Thyroid gland (tissue), 4 donors: Measurements from ENCODE around the gene MAP3K19. TPM values are rescaled to one million over a fixed set of nuclear protein-coding genes. Genes with fewer than 3 reads are reported as not detected.

Experiments
- DNase-seq, 2 donors: peaks; one replicate each; pipeline ENCODE4 v3.0.0-alpha.2; 2019
- H3K27ac ChIP-seq, 3 donors: fragments of 200-600 bp; sonication (generic); 1 replicate in 2 of 3; 2 replicates in 1 of 3; pipeline ENCODE4 v1.5.1; 2016 to 2019; ENCODE audit warnings: mild to moderate bottlenecking in 1 of 3, moderate library complexity in 1 of 3
- H3K27me3 ChIP-seq: fragments of 200-600 bp; sonication (generic); one replicate; pipeline ENCODE4 v1.5.1; 2019
- H3K36me3 ChIP-seq, 2 donors: fragments of 200-600 bp; sonication (generic); one replicate each; pipeline ENCODE4 v1.5.1; 2016 to 2019
- H3K4me1 ChIP-seq, 2 donors: fragments of 200-600 bp; sonication (generic); one replicate each; pipeline ENCODE4 v1.5.1; 2017 to 2019
- H3K4me3 ChIP-seq, 3 donors: fragments of 200-600 bp; sonication (generic); replicated peaks in 1 of 3; 1 replicate in 2 of 3; 2 replicates in 1 of 3; pipeline ENCODE4 v1.5.1; 2016; ENCODE audit warnings: mild to moderate bottlenecking in 1 of 3
- H3K9me3 ChIP-seq: fragments of 200-600 bp; sonication (generic); one replicate; pipeline ENCODE4 v1.5.1; 2017
- CTCF ChIP-seq, 6 experiments: fragments of 200-600 bp in 3 of 6; fragments of 450-650 bp in 3 of 6; sonication (generic) in 3 of 6; IDR thresholded peaks; one replicate each; pipeline ENCODE4 v1.5.1; 2016 to 2019; ENCODE audit warnings: antibody characterized with exemption in 6 of 6, mild to moderate bottlenecking in 2 of 6, inconsistent platforms in 1 of 6, moderate library complexity in 1 of 6
- POLR2A ChIP-seq, 2 donors: fragments of 450-650 bp; IDR thresholded peaks; one replicate each; pipeline ENCODE4 v1.6.1; 2017; ENCODE audit warnings: antibody characterized with exemption in 2 of 2, mild to moderate bottlenecking in 2 of 2, moderate library complexity in 1 of 2
- WGBS, 2 donors: methylation state at CpG; one replicate each; pipeline ENCODE4 v1.1.5; 2017; 5-methylcytosine and 5-hydroxymethylcytosine counted together
- intact Hi-C: fragments of 100-400 bp; cut with DNase I; formaldehyde crosslinking; loops from one replicate; pipeline ENCODE4 v1.15.1; 2023
- total RNA-seq, 4 donors: library from RNA; depleted of rRNA; stranded (reverse); fragments of >200 nt; gene quantifications; one replicate each; pipeline ENCODE4 v1.2.3, GENCODE V29; 2016

The MAP3K19 gene
- total RNA-seq, 4 donors from 2014 or later = 0.15 TPM; not detected in 3

- whole genome bisulfite sequencing, 2 donors = 92 to 96% methylated on average over 1 of the region's 1 CpG
- Histone ChIP-seq H3K27ac (no peak overlapping the region), H3K4me1 (no peaks in the 10 kb centered on the region), H3K27me3 (no peaks in the 10 kb centered on the region), H3K36me3 (no peaks in the 10 kb centered on the region), H3K4me3 (no peak overlapping the region), H3K9me3 (no peaks in the 10 kb centered on the region)
- intact Hi-C loops = no loop called here
- TF ChIP-seq CTCF (IDR thresholded peaks at IDR 0.05) = no peak
- TF ChIP-seq POLR2A (IDR thresholded peaks at IDR 0.05) = no peak
- no peak for DNase-seq
These were observed 16.4 kb downstream of the MAP3K19 start for GRCh38 chr2:135030826-135031225.

GRCh38 chr2:135029481-135030134, 17.6 kb downstream of the MAP3K19 start:
- DNase-seq = no peak
- Histone ChIP-seq H3K27ac (no peak overlapping the region), H3K4me3 (no peak overlapping the region), H3K36me3 (no peaks in the 10 kb centered on the region), H3K4me1 (no peaks in the 10 kb centered on the region), H3K27me3 (no peaks in the 10 kb centered on the region), H3K9me3 (no peaks in the 10 kb centered on the region)
- TF ChIP-seq POLR2A (IDR thresholded peaks at IDR 0.05) = no peak
- no peak for TF ChIP-seq CTCF (IDR thresholded peaks at IDR 0.05)
- intact Hi-C loops = no loop called here
- WGBS, 2 donors = 79 to 80% methylated on average over 2 of the region's 2 CpGs

- no peak for DNase-seq
- no peak overlapping the region for H3K4me3 ChIP-seq
- no peak for TF ChIP-seq CTCF (IDR thresholded peaks at IDR 0.05)
- TF ChIP-seq POLR2A (IDR thresholded peaks at IDR 0.05) = no peak
- WGBS, 2 donors = 87 to 91% methylated on average over 5 of the region's 5 CpGs
- intact Hi-C loops = no loop called here
- H3K27ac ChIP-seq = no peak overlapping the region
- no peaks in the 10 kb centered on the region for H3K36me3 ChIP-seq
- no peaks in the 10 kb centered on the region for H3K9me3 ChIP-seq
- no peaks in the 10 kb centered on the region for H3K27me3 ChIP-seq
- H3K4me1 ChIP-seq = no peaks in the 10 kb centered on the region
These were observed 23.3 kb downstream of the MAP3K19 start for GRCh38 chr2:135023886-135024485.

GRCh38 chr2:135022952-135023880, 24.0 kb downstream of the MAP3K19 start:
- Histone ChIP-seq H3K9me3 (no peaks in the 10 kb centered on the region), H3K4me3 (no peak overlapping the region), H3K4me1 (no peaks in the 10 kb centered on the region), H3K27me3 (no peaks in the 10 kb centered on the region), H3K27ac (no peak overlapping the region), H3K36me3 (no peaks in the 10 kb centered on the region)
- no peak for DNase-seq
- intact Hi-C loops = no loop called here
- TF ChIP-seq POLR2A (IDR thresholded peaks at IDR 0.05) (no peak), CTCF (IDR thresholded peaks at IDR 0.05) (no peak)
- 82 to 83% methylated on average over 10 of the region's 10 CpGs for WGBS, 2 donors
